GM12878 (cell line): Measurements from ENCODE around the gene BIRC7. TPM values are rescaled to one million over a fixed set of nuclear protein-coding genes. Genes with fewer than 3 reads are reported as not detected.
A peak's percentile ranks its signal among the peaks of the same experiment; 100 is the strongest.

Experiments used
- ATAC-seq: fragments of 200-7000 bp; cut with Tn5 transposase; 3 replicates; pipeline ENCODE4 v1.9.1; 2020; ENCODE audit warnings: mild to moderate bottlenecking, moderate library complexity
- BruUV-seq: library from RNA; stranded (reverse); fragments of 400-500 nt; replicated peaks from 2 replicates; lab custom pipeline; 2021; lab: Mats Ljungman, UMichigan
- CTCF ChIA-PET: fragments of 300-600 bp; sonication (Branson Sonifier 250); formaldehyde crosslinking; extraction: SDS; loops from one replicate; lab custom pipeline; 2021; ENCODE audit warnings: inconsistent platforms; lab: Yijun Ruan, JAX
- POLR2A ChIA-PET: fragments of 350-600 bp; formaldehyde crosslinking; extraction: SDS; loops from one replicate; lab custom pipeline; 2021; ENCODE audit warnings: inconsistent platforms; lab: Charles Lee
- RAD21 ChIA-PET: fragments of 300-600 bp; sonication (Branson Sonifier 250); formaldehyde crosslinking; loops from one replicate; lab custom pipeline; 2023; ENCODE audit warnings: antibody characterized with exemption; ENCODE audit not compliant: unreplicated experiment; lab: Charles Lee
- SMC1A ChIA-PET: fragments of 300-600 bp; sonication (Branson Sonifier 250); formaldehyde crosslinking; loops from one replicate; lab custom pipeline; 2023; ENCODE audit not compliant: unreplicated experiment, uncharacterized antibody; lab: Charles Lee
- DNase-seq: peaks from one replicate; pipeline ENCODE4 v3.0.0-alpha.2; 2011; ENCODE audit warnings: low read depth, low spot score
- FAIRE-seq: peaks from 3 replicates; lab custom pipeline; 2011; peaks lifted over from hg19 to GRCh38; lab: Jason Lieb, UNC
- H2AFZ ChIP-seq: 2 replicates; pipeline ENCODE4 v1.6.0; 2011; ENCODE audit warnings: low read depth, low read length, control low read depth; ENCODE audit not compliant: control insufficient read depth
- H3K27ac ChIP-seq: 2 replicates; pipeline ENCODE4 v1.5.1; 2011; ENCODE audit warnings: control low read depth; ENCODE audit not compliant: control insufficient read depth, insufficient read depth
- H3K27me3 ChIP-seq, 2 experiments: replicated peaks in 1 of 2; 2 replicates each; pipeline versions ENCODE4 v1.6.0 to v1.6.1; 2011; ENCODE audit warnings: low read length in 1 of 2; ENCODE audit not compliant: control insufficient read depth in 2 of 2, insufficient read depth in 2 of 2
- H3K36me3 ChIP-seq, 2 experiments: 2 replicates each; pipeline ENCODE4 v1.5.1; 2011; ENCODE audit warnings: low read length in 1 of 2; ENCODE audit not compliant: control insufficient read depth in 2 of 2, insufficient read depth in 2 of 2
- H3K4me1 ChIP-seq: 2 replicates; pipeline ENCODE4 v1.6.1; 2011; ENCODE audit warnings: mild to moderate bottlenecking, low read length, moderate library complexity, mixed read lengths; ENCODE audit not compliant: control insufficient read depth, insufficient read depth
- H3K4me2 ChIP-seq: 2 replicates; pipeline ENCODE4 v1.6.0; 2011; ENCODE audit warnings: control low read depth; ENCODE audit not compliant: control insufficient read depth, insufficient read depth
- H3K4me3 ChIP-seq: fragments of 200-600 bp; sonication (generic); 2 replicates; pipeline ENCODE4 v1.5.1; 2016
- H3K79me2 ChIP-seq: 2 replicates; pipeline ENCODE4 v1.6.0; 2011; ENCODE audit warnings: low read length; ENCODE audit not compliant: control insufficient read depth, insufficient read depth
- H3K9ac ChIP-seq: 2 replicates; pipeline ENCODE4 v1.8.0; 2011; ENCODE audit warnings: low read length, control low read depth, mixed read lengths; ENCODE audit not compliant: control insufficient read depth, insufficient read depth
- H3K9me3 ChIP-seq: replicated peaks from 3 replicates; pipeline ENCODE4 v1.5.1; 2011; ENCODE audit warnings: mild to moderate bottlenecking, low read length; ENCODE audit not compliant: control insufficient read depth, insufficient read depth
- H4K20me1 ChIP-seq: 2 replicates; pipeline ENCODE4 v1.6.0; 2011; ENCODE audit not compliant: control insufficient read depth, insufficient read depth
- BACH1 ChIP-seq: fragments of 450-650 bp; IDR thresholded peaks from 2 replicates; pipeline ENCODE4 v1.6.1; 2017; ENCODE audit warnings: mild to moderate bottlenecking, borderline replicate concordance
- CBFB ChIP-seq: IDR thresholded peaks from 2 replicates; pipeline ENCODE4 v1.6.1; 2016; ENCODE audit warnings: antibody characterized with exemption, low read depth
- CUX1 ChIP-seq: IDR thresholded peaks from 2 replicates; pipeline ENCODE4 v1.6.1; 2012; ENCODE audit warnings: improper control_type of control experiment, low read depth, low read length; ENCODE audit not compliant: insufficient replicate concordance
- ETV6 ChIP-seq, 2 experiments: fragments of 450-650 bp in 1 of 2; IDR thresholded peaks in 1 of 2; conservative IDR thresholded peaks in 1 of 2; 2 replicates each; pipeline ENCODE4 v1.6.1; 2014; ENCODE audit warnings: antibody characterized with exemption in 1 of 2, borderline replicate concordance in 1 of 2, low read depth in 1 of 2, mild to moderate bottlenecking in 1 of 2, moderate library complexity in 1 of 2
- GABPA ChIP-seq: IDR thresholded peaks from 2 replicates; pipeline ENCODE4 v1.6.1; 2014; ENCODE audit warnings: antibody characterized with exemption, low read depth, mild to moderate bottlenecking, inconsistent platforms
- MXI1 ChIP-seq: fragments of 150-350 bp; IDR thresholded peaks from 2 replicates; pipeline ENCODE4 v1.6.1; 2011; ENCODE audit warnings: low read depth, mild to moderate bottlenecking, inconsistent platforms, low read length, improper control_type of control experiment
- NKRF ChIP-seq: fragments of 450-650 bp; conservative IDR thresholded peaks from 2 replicates; pipeline ENCODE4 v1.6.1; 2017; ENCODE audit warnings: mild to moderate bottlenecking, moderate library complexity
- NR2C1 ChIP-seq: fragments of 450-650 bp; IDR thresholded peaks from 2 replicates; pipeline ENCODE4 v1.6.1; 2017; ENCODE audit warnings: antibody characterized with exemption, mild to moderate bottlenecking, moderate library complexity
- REST ChIP-seq: IDR thresholded peaks from 2 replicates; pipeline ENCODE4 v1.6.1; 2012; ENCODE audit warnings: mild to moderate bottlenecking, low read depth, low read length
- SUZ12 ChIP-seq: fragments of 200-600 bp; sonication (generic); IDR thresholded peaks from one replicate; pipeline ENCODE4 v1.6.1; 2018; ENCODE audit warnings: antibody characterized with exemption, mild to moderate bottlenecking; ENCODE audit not compliant: unreplicated experiment
- TAF1 ChIP-seq: IDR thresholded peaks from 2 replicates; pipeline ENCODE4 v1.6.1; 2011; ENCODE audit warnings: mild to moderate bottlenecking, low read depth, low read length, borderline replicate concordance
- TCF12 ChIP-seq: IDR thresholded peaks from 2 replicates; pipeline ENCODE4 v1.6.1; 2011; ENCODE audit warnings: low read depth, mild to moderate bottlenecking, low read length
- TCF3 ChIP-seq: IDR thresholded peaks from 2 replicates; pipeline ENCODE4 v1.6.1; 2012; ENCODE audit warnings: low read depth, mild to moderate bottlenecking, low read length, borderline replicate concordance; ENCODE audit not compliant: insufficient read depth
- ZNF24 ChIP-seq: fragments of 450-650 bp; IDR thresholded peaks from 2 replicates; pipeline ENCODE4 v1.6.1; 2017; ENCODE audit warnings: antibody characterized with exemption, mild to moderate bottlenecking
- WGBS: methylation state at CpG from one replicate; pipeline ENCODE4 v1.1.6; 2016; ENCODE audit warnings: low lambda C conversion rate; ENCODE audit not compliant: insufficient replicate concordance, insufficient coverage; ENCODE audit errors: missing lambda C conversion rate; 5-methylcytosine and 5-hydroxymethylcytosine counted together
- in situ Hi-C: fragments of 300-500 bp; cut with MboI; formaldehyde crosslinking; loops from 9 replicates; pipeline ENCODE4 v1.14.3; 2018; ENCODE audit warnings: mixed read lengths
- intact Hi-C: fragments of 100-400 bp; cut with micrococcal nuclease; formaldehyde crosslinking; loops from one replicate; pipeline ENCODE4 v1.14.2; 2022; ENCODE audit not compliant: unreplicated experiment
- polyA plus RNA-seq, 11 experiments: library from polyadenylated mRNA; depleted of rRNA in 4 of 11; unstranded in 6 of 11; stranded (reverse) in 5 of 11; fragments of >200 nt; fragmentation: Nextera tagmentation in 4 of 11; fragmentation: Illumina TruSeq in 1 of 11; extraction: Ambion mirVana in 4 of 11; extraction: Trizol in 1 of 11; gene quantifications; 1 replicate in 1 of 11; 2 replicates in 10 of 11; pipeline versions ENCODE4 v1.2.1 to v1.2.3, GENCODE V29; 2011 to 2016; ENCODE audit warnings: inconsistent platforms in 2 of 11, missing spikeins in 2 of 11, low read depth in 1 of 11
- total RNA-seq, 4 experiments: library from RNA; depleted of rRNA in 3 of 4; stranded (reverse); fragments of >200 nt in 3 of 4; fragmentation: Illumina TruSeq in 1 of 4; extraction: Trizol in 1 of 4; gene quantifications; 2 replicates each; pipeline versions ENCODE4 v1.2.1 to v1.2.3, GENCODE V29; 2013 to 2021

BIRC7 gene
- total and polyA plus RNA-seq, 10 of the 15 experiments (the other 5 are each of a cell fraction or from before 2014, with no cell fraction given), result 0.31 TPM; not detected in 9

- Histone ChIP-seq H3K4me1 (peaks cover 15% of the 10 kb centered on the region), H3K36me3 (peaks cover 13 to 21% of the 10 kb centered on the region in 2 experiments), H3K79me2 (peaks cover 48% of the 10 kb centered on the region)
- no peak for TF ChIP-seq TCF12
- no peak for TF ChIP-seq CUX1
- TF ChIP-seq GABPA, result no peak
- no peak for TF ChIP-seq REST
- TF ChIP-seq SUZ12, result no peak
- TF ChIP-seq TCF3, result no peak
- TF ChIP-seq TAF1, result no peak
- no peak for TF ChIP-seq CBFB
- no peak for TF ChIP-seq ETV6 (conservative IDR thresholded peaks at IDR 0.05 in 1 of 2, IDR thresholded peaks at IDR 0.05 in 1 of 2; ENCODE audit: borderline replicate concordance in 1 of 2, low read depth in 1 of 2)
- no peak for TF ChIP-seq MXI1
- TF ChIP-seq NR2C1, result no peak
- TF ChIP-seq ZNF24, result no peak
- no peak for TF ChIP-seq NKRF
- no peak for TF ChIP-seq BACH1
These were observed 23.3 kb upstream of the BIRC7 start for GRCh38 chr20:63212393-63212730.

More at GRCh38 chr20:63212393-63212730, 23.3 kb upstream of the BIRC7 start:
- DNase-seq (no peak), ATAC-seq (no peak), FAIRE-seq (no peak)
- H4K20me1 ChIP-seq, result peaks cover 9% of the 10 kb centered on the region
- no TSS peak for BruUV-seq
- H3K9ac ChIP-seq, result no peak overlapping the region
- in situ Hi-C loops, result no loop called here
- no peaks in the 10 kb centered on the region for H3K27me3 ChIP-seq
- ChIA-PET SMC1A (interaction anchor here (0.6 kb wide), 1 partner anchor 872 kb away, joined by 4 read pairs; no protein-coding TSS in a partner anchor), RAD21 (interaction anchor here (1.0 kb wide), 1 partner anchor 11 kb away, joined by 3 read pairs; no protein-coding TSS in a partner anchor), POLR2A (no interaction called here), CTCF (interaction anchor here (0.6 to 1.8 kb wide), 4 partner anchors 11 to 170 kb away, joined by 3 to 6 read pairs (median 4); no protein-coding TSS in a partner anchor)
- 96% methylated on average over 5 of the region's 5 CpGs for whole genome bisulfite sequencing
- H3K4me2 ChIP-seq, result 0 out of 2 replicates have a peak overlapping the region, but pooled peaks have one; percentile 23
- H2AFZ ChIP-seq, result no peak overlapping the region
- H3K27ac ChIP-seq, result no peak overlapping the region
- intact Hi-C loops, result no loop called here
- no peaks in the 10 kb centered on the region for H3K9me3 ChIP-seq
- peak overlapping the region; percentile 15; the same call in 1 of the 2 replicates for H3K4me3 ChIP-seq
